ENCODE measurements around the gene RRP1B. TPM values are rescaled to one million over a fixed set of nuclear protein-coding genes. Genes with fewer than 3 reads are reported as not detected.

The RRP1B gene
- polyA plus RNA-seq, 1 donor from 2014 or later = 20.3 TPM

DNA sequence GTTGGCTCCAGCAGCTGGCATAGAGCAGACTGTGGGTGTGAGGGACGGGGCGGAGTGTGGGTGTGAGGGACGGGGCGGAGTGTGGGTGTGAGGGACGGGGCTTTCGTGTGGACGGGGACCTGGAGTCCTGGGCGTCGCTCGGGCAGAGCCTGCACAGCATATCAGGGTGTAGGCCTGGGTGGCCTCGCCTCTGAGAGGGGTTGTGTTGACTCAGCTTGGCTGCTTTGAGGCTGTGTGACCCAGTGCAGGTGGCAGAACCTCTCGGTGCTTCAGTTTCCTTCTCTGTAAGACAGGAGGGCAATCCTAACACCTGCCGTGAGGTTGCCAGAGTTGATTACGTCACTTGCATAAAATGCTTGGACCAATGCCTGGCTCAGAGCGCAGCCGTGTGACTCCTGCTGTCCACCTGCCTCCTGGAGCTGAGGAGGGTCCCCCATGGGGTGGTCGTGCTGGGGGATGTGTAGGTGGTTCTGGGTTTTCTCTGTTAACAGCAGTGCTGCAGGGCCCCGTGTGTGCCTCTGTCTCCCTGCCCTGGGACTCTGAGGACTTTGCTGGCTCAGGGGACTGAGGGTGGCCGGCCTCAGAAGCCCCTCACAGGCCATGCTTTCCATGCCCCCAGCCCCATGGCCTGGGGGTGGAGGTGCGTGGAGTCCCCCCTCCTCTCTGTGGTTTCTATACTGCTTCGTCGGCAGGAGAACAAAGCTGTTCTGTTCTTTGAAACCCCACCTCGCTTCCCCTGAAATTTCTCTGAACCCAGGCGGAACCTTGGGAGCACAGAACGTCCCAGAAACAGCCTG lies 75.0 kb downstream of the RRP1B start:
- no peak overlapping the region for H3K9ac ChIP-seq (ENCODE audit: low read length)
- H3K9me2 ChIP-seq (ENCODE audit: insufficient read depth, low read length) = no peaks in the 10 kb centered on the region

GRCh38 chr21:43734928-43735229 lies 75.5 kb downstream of the RRP1B start:
- no peaks in the 10 kb centered on the region for H3K9me3 ChIP-seq (ENCODE audit: low read length)
- no peak overlapping the region for H2AFZ ChIP-seq (ENCODE audit: low read depth, low read length)
- H3K36me3 ChIP-seq (ENCODE audit: insufficient read depth, low read length) = no peaks in the 10 kb centered on the region
- H3K79me2 ChIP-seq (replicated peaks; ENCODE audit: insufficient read depth, low read length) = no peaks in the 10 kb centered on the region
- H3K27ac ChIP-seq (ENCODE audit: low read length) = no peak overlapping the region
- H3K4me3 ChIP-seq (ENCODE audit: low read length) = no peak overlapping the region
- no peak overlapping the region for H3K9ac ChIP-seq (ENCODE audit: low read length)
- TF ChIP-seq TAF1 (IDR thresholded peaks at IDR 0.05; ENCODE audit: low read depth) = no peak
- no peak for TF ChIP-seq RAD21 (conservative IDR thresholded peaks at IDR 0.05)
- TF ChIP-seq MXI1 (conservative IDR thresholded peaks at IDR 0.05; ENCODE audit: poor library complexity, severe bottlenecking) = no peak
- H4K20me1 ChIP-seq (ENCODE audit: insufficient read depth) = no peaks in the 10 kb centered on the region
- no peaks in the 10 kb centered on the region for H3K9me2 ChIP-seq (ENCODE audit: insufficient read depth, low read length)
- no peak overlapping the region for H3K4me2 ChIP-seq (ENCODE audit: low read length)
- no peaks in the 10 kb centered on the region for H3F3A ChIP-seq (ENCODE audit: insufficient read depth, low read length, poor library complexity, severe bottlenecking)
- no peaks in the 10 kb centered on the region for H3K27me3 ChIP-seq (ENCODE audit: insufficient read depth, low read depth, low read length)

More for the DNA sequence above, 75.0 kb downstream of the RRP1B start:
- Histone ChIP-seq H3K4me3 (ENCODE audit: low read length) (no peak overlapping the region), H3K4me2 (ENCODE audit: low read length) (no peak overlapping the region), H3K79me2 (replicated peaks; ENCODE audit: insufficient read depth, low read length) (no peaks in the 10 kb centered on the region), H3K36me3 (ENCODE audit: insufficient read depth, low read length) (no peaks in the 10 kb centered on the region), H3F3A (ENCODE audit: insufficient read depth, low read length, poor library complexity, severe bottlenecking) (no peaks in the 10 kb centered on the region), H4K20me1 (ENCODE audit: insufficient read depth) (no peaks in the 10 kb centered on the region), H3K27me3 (ENCODE audit: insufficient read depth, low read depth, low read length) (no peaks in the 10 kb centered on the region), H3K9me3 (ENCODE audit: low read length) (no peaks in the 10 kb centered on the region), H2AFZ (ENCODE audit: low read depth, low read length) (no peak overlapping the region), H3K27ac (ENCODE audit: low read length) (no peak overlapping the region)
- no peak for TF ChIP-seq MXI1 (conservative IDR thresholded peaks at IDR 0.05; ENCODE audit: poor library complexity, severe bottlenecking)
- TF ChIP-seq POLR2AphosphoS5 (IDR thresholded peaks at IDR 0.05) = no peak
- TF ChIP-seq, protein P1, sequence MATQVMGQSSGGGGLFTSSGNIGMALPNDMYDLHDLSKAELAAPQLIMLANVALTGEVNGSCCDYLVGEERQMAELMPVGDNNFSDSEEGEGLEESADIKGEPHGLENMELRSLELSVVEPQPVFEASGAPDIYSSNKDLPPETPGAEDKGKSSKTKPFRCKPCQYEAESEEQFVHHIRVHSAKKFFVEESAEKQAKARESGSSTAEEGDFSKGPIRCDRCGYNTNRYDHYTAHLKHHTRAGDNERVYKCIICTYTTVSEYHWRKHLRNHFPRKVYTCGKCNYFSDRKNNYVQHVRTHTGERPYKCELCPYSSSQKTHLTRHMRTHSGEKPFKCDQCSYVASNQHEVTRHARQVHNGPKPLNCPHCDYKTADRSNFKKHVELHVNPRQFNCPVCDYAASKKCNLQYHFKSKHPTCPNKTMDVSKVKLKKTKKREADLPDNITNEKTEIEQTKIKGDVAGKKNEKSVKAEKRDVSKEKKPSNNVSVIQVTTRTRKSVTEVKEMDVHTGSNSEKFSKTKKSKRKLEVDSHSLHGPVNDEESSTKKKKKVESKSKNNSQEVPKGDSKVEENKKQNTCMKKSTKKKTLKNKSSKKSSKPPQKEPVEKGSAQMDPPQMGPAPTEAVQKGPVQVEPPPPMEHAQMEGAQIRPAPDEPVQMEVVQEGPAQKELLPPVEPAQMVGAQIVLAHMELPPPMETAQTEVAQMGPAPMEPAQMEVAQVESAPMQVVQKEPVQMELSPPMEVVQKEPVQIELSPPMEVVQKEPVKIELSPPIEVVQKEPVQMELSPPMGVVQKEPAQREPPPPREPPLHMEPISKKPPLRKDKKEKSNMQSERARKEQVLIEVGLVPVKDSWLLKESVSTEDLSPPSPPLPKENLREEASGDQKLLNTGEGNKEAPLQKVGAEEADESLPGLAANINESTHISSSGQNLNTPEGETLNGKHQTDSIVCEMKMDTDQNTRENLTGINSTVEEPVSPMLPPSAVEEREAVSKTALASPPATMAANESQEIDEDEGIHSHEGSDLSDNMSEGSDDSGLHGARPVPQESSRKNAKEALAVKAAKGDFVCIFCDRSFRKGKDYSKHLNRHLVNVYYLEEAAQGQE (IDR thresholded peaks at IDR 0.05; ENCODE audit: borderline replicate concordance) = no peak

GRCh38 chr21:43735236-43736091 lies 76.1 kb downstream of the RRP1B start:
- no peaks in the 10 kb centered on the region for H4K20me1 ChIP-seq (ENCODE audit: insufficient read depth)
- no peak overlapping the region for H3K9ac ChIP-seq (ENCODE audit: low read length)
- no peaks in the 10 kb centered on the region for H3K36me3 ChIP-seq (ENCODE audit: insufficient read depth, low read length)
- H2AFZ ChIP-seq (ENCODE audit: low read depth, low read length) = no peak overlapping the region
- H3K27me3 ChIP-seq (ENCODE audit: insufficient read depth, low read depth, low read length) = no peaks in the 10 kb centered on the region
- no peak overlapping the region for H3K4me3 ChIP-seq (ENCODE audit: low read length)
- H3K4me2 ChIP-seq (ENCODE audit: low read length) = no peak overlapping the region
- no peaks in the 10 kb centered on the region for H3K9me3 ChIP-seq (ENCODE audit: low read length)
- TF ChIP-seq, protein P1 (IDR thresholded peaks at IDR 0.05; ENCODE audit: borderline replicate concordance) = no peak
- TF ChIP-seq TAF1 (IDR thresholded peaks at IDR 0.05; ENCODE audit: low read depth) (no peak), EZH2 (IDR thresholded peaks at IDR 0.05; ENCODE audit: borderline replicate concordance, insufficient read depth, low read length, poor library complexity, severe bottlenecking) (no peak), EP300 (conservative IDR thresholded peaks at IDR 0.05; ENCODE audit: poor library complexity, severe bottlenecking) (no peak)
- TF ChIP-seq, protein P2, sequence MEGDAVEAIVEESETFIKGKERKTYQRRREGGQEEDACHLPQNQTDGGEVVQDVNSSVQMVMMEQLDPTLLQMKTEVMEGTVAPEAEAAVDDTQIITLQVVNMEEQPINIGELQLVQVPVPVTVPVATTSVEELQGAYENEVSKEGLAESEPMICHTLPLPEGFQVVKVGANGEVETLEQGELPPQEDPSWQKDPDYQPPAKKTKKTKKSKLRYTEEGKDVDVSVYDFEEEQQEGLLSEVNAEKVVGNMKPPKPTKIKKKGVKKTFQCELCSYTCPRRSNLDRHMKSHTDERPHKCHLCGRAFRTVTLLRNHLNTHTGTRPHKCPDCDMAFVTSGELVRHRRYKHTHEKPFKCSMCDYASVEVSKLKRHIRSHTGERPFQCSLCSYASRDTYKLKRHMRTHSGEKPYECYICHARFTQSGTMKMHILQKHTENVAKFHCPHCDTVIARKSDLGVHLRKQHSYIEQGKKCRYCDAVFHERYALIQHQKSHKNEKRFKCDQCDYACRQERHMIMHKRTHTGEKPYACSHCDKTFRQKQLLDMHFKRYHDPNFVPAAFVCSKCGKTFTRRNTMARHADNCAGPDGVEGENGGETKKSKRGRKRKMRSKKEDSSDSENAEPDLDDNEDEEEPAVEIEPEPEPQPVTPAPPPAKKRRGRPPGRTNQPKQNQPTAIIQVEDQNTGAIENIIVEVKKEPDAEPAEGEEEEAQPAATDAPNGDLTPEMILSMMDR (IDR thresholded peaks at IDR 0.05; ENCODE audit: poor library complexity, severe bottlenecking) = no peak
- no peak overlapping the region for H3K27ac ChIP-seq (ENCODE audit: low read length)
- no peaks in the 10 kb centered on the region for H3K9me2 ChIP-seq (ENCODE audit: insufficient read depth, low read length)
- H3F3A ChIP-seq (ENCODE audit: insufficient read depth, low read length, poor library complexity, severe bottlenecking) = no peaks in the 10 kb centered on the region
- no peaks in the 10 kb centered on the region for H3K79me2 ChIP-seq (replicated peaks; ENCODE audit: insufficient read depth, low read length)
